Activated CD4-positive, alpha-beta T cell treated with anti-CD3 and anti-CD28 coated beads, Interleukin-2, Interleukin-6, amounts not matched to agents 100 ng/mL and 50 ng/mL, durations not matched to agents 16 hours and 8 hours (primary cell): ENCODE results near the gene ZNF619.
"Not testable (repeated sequence)": the region's sequence is repeated elsewhere in the genome, so short reads cannot be mapped to it uniquely, and the experiment has no call there.

Source experiments
- DNase-seq: peaks from one replicate; pipeline ENCODE4 v3.0.0-alpha.2; 2020

Gene ZNF619

GRCh38 chr3:40476478-40477470, at the start of gene ZNF619:
Gene ZNF619 (plus strand): TSS chr3:40477122. CDS start chr3:40477980, 858 bp downstream.
- peak; percentile 68 for DNase-seq

- DNase-seq: no peak
Observed at GRCh38 chr3:40432793-40433192, 44.1 kb upstream of the ZNF619 start.

- DNase-seq: no peak
Observed at GRCh38 chr3:40437889-40438288, 39.0 kb upstream of the ZNF619 start.

- no peak for DNase-seq
Observed at GRCh38 chr3:40445062-40445461, 31.9 kb upstream of the ZNF619 start.

GRCh38 chr3:40445880-40446279, 31.0 kb upstream of the ZNF619 start:
- DNase-seq: no peak

- no peak for DNase-seq
Observed at GRCh38 chr3:40450438-40450837, 26.5 kb upstream of the ZNF619 start.

GRCh38 chr3:40451551-40451950, 25.4 kb upstream of the ZNF619 start:
- DNase-seq: no peak

GRCh38 chr3:40452057-40452456, 24.9 kb upstream of the ZNF619 start:
- DNase-seq: no peak

GRCh38 chr3:40452562-40452875, 24.4 kb upstream of the ZNF619 start:
- no peak for DNase-seq

- DNase-seq: peak; percentile 98
Observed at GRCh38 chr3:40452876-40453730, 23.8 kb upstream of the ZNF619 start.

GRCh38 chr3:40453933-40454332, 23.0 kb upstream of the ZNF619 start:
- DNase-seq: no peak

- no peak for DNase-seq
Observed at GRCh38 chr3:40455328-40455727, 21.6 kb upstream of the ZNF619 start.

- no peak for DNase-seq
Observed at GRCh38 chr3:40456279-40456939, 20.5 kb upstream of the ZNF619 start.

GRCh38 chr3:40456940-40457823, 19.7 kb upstream of the ZNF619 start, which contains the start of gene RPL14:
Gene RPL14 (plus strand): TSS chr3:40457339. CDS start chr3:40457472, 133 bp downstream.
- DNase-seq: peak; percentile 95

GRCh38 chr3:40458473-40458872, 18.4 kb upstream of the ZNF619 start:
- DNase-seq: no peak

GRCh38 chr3:40460481-40460880, 16.4 kb upstream of the ZNF619 start:
- DNase-seq: not testable (repeated sequence)

GRCh38 chr3:40461161-40461560, 15.8 kb upstream of the ZNF619 start:
- DNase-seq: no peak

- not testable (repeated sequence) for DNase-seq
Observed at GRCh38 chr3:40462838-40463237, 14.1 kb upstream of the ZNF619 start.

- no peak for DNase-seq
Observed at GRCh38 chr3:40463579-40463978, 13.3 kb upstream of the ZNF619 start.

- no peak for DNase-seq
Observed at GRCh38 chr3:40464339-40465110, 12.4 kb upstream of the ZNF619 start.

GRCh38 chr3:40465111-40465407, 11.9 kb upstream of the ZNF619 start:
- DNase-seq: no peak
